SIG-M5 treated with dmso at 0.1 percent for 504 hours (cell line): Measurements from ENCODE around the gene SNX30.
A peak's percentile ranks its signal among the peaks of the same experiment; 100 is the strongest.

Experiments
- DNase-seq: peaks from one replicate; lab custom pipeline; 2025; ENCODE audit not compliant: unreplicated experiment; lab: John Stamatoyannopoulos, UW

Gene SNX30

DNA sequence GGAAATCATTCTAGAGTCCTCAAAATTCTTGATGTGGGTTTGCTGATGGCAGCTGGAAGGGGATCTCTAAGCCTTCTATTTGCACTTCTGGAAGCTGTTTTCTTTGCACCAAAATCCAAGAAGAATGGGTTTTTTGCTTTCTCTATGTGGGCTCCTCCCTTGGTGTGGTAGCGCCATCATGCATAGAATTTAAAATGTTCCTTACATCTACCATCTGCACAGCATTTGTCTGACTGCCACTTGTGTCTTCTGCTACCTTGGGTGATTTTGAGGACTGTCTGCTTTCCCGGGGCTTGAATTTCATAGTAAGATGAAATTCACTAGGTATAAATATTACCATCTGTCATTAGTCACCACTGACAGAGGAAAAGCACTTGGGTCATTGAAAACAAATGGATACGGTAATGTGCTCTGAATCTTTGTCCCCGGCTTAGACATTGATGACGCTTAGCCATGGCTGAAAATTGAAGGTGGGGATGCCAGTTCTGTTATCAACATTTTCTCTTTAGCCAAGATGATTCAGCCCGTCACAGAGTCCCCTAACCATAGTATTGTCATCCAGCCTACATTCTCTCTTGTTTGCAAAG lies 30.0 kb downstream of the SNX30 start:
- no peak for DNase-seq

DNA sequence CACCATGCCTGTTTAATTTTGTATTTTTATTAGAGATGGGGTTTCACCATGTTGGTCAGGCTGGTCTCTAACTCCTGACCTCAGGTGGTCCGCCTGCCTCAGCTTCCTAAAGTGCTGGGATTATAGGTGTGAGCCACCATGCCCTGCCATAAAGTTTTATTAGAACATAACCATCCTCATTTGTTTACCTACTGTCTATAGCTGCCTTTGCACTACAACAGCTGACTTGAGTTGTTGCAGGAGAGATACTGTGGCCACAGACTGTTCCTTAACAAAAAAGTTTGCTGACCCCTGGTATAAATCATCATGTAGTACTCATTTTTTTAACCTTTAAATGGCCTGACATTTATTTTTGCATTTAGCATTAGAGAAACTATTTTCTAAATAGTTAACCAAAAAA lies 31.7 kb downstream of the SNX30 start:
- DNase-seq, result no peak

DNA sequence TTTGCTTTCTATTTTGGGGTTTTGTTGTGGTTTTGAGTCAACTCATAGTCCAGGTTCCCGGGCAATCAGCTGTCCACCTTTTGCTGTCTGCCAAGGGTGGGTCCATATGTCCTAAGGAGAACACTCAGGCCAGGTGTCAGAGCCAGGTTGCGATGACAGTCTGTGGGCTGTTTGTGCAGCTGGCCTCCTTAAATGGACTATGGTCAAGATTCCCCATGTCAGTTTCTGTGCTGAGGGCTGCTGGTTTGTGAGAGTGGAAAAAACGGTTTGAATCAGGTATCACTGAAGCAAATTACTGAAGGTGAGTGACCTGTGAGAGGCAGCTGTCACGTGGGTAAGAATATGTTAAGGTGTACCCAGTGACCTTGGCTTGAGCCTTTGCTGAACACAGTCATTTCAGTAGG lies 33.0 kb downstream of the SNX30 start:
- no peak for DNase-seq

DNA sequence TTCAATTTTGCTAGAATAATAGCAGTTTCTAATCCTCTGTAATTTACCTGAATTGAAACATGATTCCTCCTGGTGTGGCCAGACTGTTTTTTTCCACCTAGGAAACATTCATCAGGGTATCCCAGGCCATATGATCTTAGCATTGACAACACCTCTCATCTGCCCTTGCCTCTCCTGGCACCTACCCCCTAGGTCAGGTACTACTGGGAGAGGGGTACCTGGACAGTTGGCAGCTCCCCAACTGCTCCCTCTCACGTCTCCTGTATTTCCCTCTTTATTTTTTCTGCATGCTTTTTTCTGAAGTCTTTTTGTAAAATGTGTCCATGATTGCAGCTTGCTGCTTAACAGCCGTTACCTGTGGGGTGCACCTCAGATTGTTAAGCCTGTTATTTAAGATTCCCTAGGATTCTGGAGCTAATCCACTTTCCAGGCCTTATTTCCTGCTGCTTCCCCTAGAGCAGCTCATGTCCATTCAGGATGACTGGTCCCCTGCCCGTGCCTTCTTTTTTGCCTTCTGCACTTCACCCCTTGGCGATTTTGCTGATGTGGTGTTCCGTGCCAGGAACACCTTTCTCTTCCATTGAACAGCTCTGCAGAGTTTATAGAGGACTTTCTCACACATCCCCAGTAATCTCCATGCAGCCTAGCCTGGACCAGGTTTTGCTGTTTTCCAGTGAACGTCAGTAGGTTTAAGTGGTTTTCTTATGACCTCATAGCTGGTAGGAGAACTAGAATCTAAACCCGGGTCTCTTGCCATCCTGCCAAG lies 33.6 kb downstream of the SNX30 start:
- no peak for DNase-seq

DNA sequence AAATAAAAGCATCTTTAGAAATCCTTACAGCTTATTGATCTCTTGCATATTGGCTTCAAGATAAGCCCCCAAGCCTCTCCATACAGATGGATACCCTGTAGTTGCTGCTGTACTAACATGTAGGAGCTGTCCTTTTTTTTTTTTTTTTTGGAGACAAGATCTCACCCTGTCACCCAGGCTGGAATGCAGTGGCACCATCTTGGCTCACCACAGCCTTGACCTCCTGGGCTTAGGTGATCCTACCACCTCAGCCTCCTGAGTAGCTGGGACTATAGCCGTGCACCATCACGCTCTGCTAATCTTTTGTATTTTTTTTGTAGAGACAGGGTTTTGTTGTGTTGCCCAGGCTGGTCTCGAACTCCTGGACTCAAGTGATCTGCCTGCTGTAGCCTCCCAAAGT lies 35.4 kb downstream of the SNX30 start:
- no peak for DNase-seq

DNA sequence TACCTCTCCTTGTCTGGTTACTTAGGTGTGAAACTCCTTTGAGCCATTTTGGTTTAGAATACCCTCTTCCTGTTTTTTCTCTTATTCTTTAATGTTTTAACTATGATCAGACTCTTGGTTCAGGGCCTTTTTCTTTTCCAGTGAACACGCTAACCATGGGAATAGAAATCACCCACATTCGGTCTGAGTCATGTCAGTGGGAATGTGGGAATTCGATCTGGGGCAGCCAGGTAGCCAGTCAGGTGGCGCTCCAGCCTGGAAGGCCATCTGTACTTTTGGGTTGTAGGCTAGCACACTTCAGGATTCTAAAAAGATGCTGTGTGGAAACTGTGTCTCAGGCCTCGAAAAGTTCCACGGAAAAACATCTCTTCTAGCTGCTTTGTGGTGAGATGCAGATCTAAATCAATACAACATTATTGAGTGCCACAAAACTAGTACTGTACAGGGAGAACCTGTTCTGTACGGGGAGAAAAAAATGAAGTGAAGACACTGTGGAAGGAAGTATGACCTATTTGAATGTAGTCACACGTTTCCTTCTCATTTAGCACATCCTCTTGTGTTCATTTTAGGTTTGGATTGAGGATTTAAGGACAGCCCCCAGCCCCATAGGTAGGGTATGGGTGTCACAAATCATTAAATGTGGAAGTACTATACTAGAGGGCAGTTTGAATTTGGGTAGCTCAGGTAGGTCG lies 36.4 kb downstream of the SNX30 start:
- no peak for DNase-seq

DNA sequence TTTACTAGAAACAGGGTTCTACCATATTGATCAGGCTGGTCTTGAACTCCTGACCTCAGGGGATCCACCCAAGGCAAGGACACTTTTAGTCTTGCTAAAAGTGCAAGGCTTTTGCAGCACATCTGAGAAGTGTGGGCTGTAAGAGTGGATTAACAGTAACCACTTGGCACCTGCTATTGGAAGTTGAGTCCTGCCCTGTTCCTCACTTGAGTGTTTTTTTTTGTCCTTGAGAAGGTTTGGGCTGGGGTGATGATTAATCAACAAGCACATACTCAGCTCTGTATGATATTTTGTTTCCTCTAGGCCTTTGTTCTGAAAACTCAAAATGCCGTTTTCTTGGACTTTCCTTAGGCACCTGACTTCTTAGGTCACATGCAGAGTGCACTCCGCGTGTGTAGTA lies 37.4 kb downstream of the SNX30 start:
- no peak for DNase-seq

DNA sequence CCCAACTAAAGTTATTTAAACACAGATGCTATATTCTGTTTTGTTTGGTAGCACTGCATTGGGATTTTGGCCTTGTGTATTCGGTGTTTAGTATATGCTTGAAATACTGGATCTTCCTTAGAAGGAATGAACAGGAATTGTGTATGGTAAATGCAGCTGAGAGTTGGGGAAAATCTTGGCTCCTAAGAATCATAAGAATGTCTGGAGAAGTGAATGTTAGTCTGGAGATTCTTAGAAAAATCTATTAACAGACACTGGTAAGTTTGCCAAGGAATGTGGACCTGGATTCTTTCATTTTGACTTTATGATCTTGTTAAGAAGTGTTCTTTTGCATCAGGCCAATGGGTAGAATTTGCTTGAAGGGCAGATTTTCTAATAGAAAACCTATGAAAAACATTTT lies 38.9 kb downstream of the SNX30 start:
- DNase-seq, result no peak

DNA sequence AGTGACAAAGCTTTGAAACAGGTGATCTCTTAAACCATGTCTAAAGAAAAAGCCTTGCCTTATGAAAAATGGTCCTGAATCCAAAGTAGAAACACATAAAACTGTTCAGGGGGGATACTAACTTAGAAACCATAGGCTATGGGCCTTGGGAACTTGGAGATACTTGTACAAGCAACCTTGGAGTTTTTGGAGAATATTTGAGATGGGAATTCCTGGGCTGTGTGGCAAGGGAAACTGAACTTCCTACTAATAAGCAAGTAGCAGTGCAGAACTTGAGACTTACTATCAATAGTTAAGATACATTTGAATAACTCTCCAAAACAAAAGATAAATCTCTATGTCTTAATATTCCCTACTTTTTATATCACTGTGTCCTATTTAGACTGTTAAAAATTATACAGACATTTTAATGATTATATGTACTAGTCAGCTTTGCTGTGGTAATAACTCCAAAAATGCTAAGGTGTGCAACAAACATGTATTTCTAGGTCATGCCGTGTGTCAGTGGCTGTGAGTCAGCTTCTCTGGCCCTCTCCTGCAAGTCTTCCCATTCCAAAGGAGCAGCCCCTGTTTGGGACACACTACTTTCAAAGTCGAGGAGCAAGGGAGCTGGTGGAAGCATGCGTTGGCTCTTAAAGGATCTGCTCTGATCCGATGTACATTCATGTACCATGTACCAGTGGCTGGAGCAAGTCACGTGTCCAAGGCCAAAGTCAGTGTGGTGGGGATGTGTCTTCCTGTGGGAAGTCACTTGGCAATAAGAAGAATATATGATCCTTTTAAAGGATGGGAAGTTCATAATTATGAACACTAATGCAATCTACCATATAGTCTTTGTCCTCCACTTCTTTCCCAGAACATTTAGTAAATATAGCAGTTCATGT lies 39.6 kb downstream of the SNX30 start:
- DNase-seq, result no peak

DNA sequence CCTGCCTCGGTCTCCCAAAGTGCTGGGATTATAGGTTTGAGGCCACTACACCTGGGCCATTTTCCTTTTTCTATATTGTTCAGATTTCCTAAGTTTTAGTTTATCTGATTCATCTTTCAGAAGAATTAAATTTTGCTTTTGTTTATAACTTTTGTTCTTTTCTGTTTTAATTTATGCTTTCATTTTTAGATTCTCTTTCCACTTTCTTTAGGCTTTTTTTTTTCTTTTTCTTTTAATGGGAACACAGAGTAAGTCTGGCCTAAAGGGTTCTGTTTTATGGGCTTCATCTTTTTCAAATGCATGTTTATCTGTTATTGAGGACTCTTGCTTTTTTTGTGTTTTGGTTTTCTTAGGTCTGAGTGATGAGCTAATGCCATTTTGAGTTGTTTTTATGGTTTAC lies 42.1 kb downstream of the SNX30 start:
- DNase-seq, result no peak

DNA sequence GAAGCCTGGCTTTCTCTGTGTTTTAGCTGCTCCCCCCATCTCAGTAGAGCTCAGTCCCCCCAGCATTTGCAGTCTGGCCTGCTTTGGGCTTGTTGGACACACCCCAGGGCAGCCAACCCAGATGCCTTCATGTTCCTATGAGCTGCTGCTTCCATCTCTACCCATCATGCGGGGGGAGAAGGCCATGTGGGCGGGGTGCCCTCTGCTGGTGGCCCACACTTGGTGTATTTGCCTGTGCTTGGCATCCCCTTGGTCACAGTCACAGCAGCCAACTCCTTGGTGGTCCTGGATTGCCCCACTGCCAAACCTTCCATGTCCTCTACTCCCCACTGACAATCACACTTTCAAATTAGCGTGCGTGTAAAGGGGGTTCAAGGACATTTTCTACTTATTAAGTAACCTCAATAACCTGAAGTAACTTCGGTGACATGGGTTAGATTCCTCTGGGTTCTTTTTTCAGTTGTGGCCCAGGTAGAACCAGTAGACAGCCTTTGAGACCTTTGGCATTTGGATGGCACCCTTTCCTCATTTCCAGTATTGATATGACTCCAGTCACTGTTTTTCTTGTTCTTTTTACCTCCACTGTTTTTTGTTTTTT lies 42.8 kb downstream of the SNX30 start:
- peak; percentile 59 for DNase-seq

DNA sequence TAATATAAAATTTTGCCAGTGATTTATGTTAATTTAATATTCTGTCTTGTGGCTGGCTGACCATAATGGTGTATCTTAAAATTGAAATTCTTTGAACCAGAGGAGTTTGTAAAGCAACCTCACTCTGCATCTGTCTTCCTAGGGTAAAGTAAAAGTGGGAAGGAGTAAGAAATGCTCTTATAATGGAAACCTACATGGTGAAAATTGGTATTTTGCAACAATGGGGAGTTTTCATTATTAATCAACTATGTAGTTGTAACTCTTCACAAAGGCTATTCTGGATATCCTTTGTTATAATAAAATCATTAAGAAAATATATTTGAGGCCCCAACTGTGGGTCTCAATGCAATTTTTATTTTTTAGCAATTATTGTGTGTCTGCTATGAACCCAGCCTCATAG lies 44.2 kb downstream of the SNX30 start:
- no peak for DNase-seq

DNA sequence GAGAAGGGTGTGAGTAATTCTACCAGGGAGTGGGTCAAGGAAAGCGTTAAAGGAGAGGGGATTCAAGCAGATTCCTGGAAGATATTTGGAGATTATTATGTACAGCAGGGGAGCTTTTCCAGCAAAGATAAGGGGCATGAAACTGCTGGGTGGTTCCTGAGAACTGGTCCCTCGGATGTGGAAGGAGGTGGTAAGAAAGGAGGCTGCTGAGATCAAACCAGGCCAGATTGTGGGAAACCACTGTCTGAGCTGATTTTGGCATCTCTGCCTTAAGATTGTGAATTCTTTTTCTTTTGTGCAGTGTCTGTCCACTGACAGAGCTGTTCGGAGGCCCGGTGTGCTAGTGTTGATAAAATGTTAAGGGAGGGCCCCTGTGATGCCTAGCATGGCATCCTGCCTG lies 45.4 kb downstream of the SNX30 start:
- DNase-seq, result no peak

DNA sequence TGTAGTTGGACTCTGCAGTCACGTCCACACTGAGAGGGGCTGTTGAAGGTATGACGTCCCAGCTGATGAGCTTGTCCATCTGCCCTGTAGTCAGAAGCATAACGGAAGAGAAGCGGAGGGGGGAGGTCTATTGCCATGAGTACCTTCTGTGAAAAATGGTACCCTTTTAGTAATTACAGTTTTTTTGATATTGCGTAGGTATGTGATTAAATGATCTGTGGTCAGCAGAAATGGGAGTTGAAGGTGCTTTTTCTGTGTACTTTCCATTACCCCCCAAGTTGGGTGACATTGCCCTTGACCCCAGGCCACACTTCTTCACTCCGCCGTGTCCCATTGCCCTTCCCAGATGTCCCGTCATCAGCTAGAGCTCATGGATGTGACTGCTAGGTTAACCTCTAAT lies 45.9 kb downstream of the SNX30 start:
- DNase-seq, result no peak

DNA sequence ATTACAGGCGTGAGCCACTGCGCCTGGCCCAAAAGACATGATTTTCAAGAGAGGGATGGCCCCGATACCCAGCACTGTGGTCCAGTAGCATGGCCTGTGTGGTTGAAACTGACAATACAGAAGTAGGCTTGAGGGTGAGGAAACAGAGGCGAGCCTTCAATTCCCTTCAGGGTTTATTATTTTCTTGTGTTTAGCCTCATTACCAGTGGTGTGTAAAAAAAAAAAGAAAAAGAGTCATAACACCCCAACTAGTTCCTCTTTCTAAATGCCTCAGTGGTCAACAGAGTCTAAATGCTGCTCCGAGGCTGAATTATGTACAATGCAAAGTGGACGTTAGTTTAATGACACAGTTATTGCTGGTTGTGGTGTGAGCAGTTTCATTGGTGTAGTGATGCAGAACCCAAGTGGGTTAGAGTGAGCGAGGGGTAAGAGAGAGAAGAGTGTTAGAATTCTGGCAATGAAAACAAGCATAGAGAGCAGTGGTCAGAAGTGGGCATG lies 58.8 kb downstream of the SNX30 start:
- DNase-seq, result peak; percentile 78

DNA sequence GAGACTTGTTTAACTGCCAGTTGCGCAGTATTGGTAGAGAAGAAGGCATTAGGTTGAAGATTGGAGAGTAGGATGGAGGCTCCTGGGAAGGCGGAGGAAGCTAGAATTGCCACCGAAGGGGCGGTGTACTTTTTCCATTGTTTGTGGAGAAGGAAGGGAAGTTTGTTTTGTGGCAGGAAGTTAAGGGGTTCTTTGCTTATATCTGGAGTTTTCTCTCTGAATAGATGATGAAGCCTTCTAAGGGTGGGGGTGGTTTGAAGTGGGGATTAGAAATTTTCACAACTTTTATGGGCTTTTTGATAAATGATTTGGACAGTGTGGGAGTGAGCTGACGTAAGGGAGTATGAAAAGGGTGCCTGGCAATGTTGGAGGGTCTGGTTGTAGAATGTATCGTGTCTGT lies 59.3 kb downstream of the SNX30 start:
- no peak for DNase-seq

DNA sequence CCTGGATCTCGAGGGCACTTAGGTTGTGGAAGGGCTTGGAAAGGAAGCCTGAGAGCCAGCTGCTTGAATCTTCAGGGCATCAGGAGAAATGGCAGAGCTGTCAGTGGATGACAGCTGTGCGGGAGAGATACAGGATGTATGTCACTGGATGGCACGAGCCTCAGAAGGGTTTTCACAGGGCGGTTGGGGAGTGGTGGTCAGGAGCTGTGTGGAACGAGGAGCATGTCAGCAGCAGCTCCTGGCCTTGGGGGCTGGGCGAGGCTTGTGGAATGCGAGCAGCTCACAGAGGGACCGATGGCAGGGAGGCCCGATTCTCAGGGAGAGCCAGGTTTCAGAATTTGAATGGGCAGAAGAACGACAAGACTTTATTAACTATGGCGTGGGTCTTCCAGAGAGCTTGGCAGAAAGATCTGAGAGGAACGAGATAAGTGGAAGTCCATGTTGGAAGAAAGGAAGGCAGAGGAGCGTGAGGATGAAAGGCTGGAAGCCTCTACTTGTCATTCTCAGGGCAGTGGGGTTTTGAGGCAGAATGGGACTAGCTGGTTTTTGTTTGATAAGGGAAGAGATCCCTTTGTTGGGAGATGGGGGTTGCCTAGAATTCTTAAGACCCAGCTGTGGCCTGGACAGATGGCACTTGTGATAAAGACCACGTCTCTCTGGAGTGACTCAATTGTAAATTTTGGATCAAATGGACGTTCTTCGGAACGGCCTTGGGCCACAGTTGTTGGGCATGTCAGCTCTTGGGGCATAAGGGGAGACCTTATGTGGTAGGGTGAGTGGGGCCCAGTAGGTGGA lies 60.3 kb downstream of the SNX30 start:
- no peak for DNase-seq

DNA sequence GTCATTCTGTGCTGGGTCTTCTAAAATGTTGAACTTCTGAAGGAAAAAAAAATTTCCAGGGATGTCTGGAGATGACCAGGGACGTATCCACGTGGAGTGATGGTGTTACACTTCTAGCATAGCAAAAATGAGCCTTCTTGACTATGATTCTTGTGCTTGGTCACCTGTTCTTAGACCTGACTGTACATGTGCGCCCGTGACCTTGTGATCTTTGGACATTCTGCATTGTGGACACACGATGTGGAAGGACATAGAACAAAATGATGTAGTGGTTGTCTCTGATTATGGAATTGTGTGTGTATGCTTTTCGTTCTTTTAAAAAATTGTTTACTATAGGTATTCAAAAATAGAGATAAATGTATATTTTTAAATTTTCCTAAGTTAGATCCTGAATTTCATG lies 61.0 kb downstream of the SNX30 start:
- no peak for DNase-seq

DNA sequence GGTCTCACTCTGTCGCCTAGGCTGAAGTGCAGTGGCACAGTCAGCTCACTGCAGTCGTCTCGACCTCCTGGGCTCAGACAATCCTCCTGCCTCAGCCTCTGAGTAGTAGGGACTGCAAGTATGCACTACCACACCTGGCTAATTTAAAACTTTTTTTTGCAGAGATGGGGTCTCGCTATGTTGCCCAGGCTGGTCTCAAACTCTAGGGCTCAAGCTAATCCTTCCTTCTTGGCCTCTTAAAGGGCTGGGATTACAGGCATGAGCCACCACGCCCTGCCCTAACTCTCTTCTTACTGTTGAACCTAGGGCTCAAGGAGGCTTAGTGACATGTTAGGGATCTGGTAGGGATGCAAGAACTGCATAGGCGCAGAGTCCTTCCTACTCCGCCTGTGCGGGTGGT lies 65.3 kb downstream of the SNX30 start:
- no peak for DNase-seq

DNA sequence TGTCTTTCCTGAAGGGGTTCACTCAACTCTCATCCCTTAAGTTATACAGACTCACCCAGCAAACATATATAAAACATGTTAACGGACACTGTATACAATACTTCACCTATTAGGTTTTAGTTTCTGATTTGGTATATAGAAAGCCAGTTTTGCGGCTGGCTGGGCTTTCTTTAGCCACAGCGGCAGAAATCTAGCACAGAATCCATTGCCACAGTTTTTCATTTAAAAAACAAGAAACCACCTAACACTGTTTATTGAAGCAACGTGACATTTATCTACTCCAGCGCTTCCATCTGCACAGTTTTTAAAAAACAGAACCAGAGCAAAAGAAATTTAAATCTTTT lies 67.3 kb downstream of the SNX30 start:
- no peak for DNase-seq
